ENCODE data around the gene SLC27A4.
A peak's percentile ranks its signal among the peaks of the same experiment; 100 is the strongest.

The SLC27A4 gene

DNA sequence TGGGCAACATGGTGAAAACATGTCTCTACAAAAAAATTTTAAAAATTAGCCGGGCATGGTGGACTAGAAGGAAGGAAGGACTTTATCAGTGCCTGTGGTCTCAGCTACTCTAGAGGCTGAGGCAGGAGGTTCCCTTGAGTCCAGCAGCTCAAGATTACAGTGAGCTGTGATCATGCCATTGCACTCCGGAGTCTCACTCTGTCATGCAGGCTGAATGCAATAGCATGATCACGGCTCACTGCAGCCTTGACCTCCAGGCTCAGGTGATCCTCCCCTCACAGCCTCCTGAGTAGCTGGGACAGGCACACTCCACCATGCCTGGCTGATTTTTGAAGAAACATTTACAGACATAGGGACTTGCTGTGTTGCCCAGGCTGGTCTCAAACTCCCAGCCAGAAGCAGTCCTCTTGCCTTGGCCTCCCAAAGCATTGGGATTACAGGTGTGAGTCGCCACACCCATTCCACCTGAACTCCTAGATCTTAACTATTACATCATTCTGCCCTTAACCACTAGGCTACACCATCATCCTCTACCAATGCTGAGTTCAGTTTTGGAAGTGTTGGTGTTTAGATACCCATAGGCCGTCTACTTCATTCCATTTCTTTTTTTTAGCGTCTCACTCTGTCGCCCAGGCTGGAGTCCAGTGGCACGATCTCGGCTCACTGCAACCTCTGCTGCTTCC lies 28.8 kb downstream of the SLC27A4 start:
- no peak for DNase-seq

DNA sequence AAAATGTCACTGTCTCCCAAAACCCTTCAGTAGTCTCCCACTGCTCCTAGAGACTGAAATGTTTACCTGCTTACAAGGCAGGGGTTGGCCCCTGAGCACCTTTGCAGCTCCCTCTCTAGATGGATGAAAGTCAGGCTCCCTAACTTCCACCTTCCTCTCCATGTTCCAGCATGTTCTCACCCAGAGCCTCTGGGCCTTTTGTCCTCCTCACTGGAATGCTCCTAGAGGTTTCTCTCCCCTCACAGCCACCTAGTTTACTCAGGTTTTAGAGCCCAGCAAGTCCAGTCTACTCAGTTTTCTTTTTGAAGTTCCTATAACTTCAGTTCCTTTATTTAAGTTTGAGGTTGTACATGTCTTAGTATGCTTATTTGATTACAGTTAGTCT lies 30.0 kb downstream of the SLC27A4 start:
- DNase-seq = no peak

DNA sequence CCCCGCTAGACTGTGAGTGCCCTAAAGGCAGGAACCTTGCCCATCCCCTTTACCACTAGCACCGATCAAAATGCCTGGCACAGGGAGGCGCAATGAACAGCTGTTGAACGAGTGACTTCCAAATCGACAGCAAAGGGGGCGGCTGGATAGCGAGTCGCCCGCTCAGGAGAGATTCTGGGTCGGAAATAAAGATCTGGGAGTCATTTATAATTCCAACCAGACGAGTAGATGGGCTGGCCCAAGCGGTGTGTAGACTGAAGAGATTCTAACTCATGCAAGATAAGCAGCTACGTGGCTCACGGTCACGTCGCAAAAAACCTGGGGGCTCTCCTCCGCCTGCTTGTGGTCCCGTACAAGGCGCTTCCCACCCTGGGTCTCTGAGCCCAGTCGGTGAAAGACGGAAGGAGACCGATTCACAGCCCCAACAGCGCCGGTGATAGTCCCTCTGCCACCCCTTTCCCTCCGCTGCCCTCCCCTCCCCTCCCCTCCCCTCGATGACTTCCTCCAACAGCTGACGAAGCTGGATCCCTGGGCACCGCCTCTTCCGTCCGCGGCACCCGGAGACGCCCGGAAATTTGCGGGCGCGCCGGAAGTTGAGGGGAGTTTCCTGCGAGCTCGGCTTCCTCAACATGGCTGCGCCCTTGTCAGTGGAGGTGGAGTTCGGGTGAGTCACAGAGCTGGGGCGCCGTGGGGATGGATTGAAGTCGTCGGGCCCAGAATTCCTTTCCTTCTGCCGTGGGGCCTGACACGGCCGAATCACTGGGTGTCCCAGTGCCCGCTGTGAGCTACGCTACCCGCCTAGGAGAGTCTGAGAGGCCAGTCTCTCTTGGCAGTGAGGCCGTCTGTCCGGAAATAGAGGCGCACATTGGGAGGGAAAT lies 30.7 kb downstream of the SLC27A4 start, which contains the start of gene URM1:
URM1 (plus strand) TSS at position 623 of the 878 bp plus-strand sequence; CDS start at position 630, 7 bp downstream.
- DNase-seq = peak; percentile 91 to 96 (median 94)

DNA sequence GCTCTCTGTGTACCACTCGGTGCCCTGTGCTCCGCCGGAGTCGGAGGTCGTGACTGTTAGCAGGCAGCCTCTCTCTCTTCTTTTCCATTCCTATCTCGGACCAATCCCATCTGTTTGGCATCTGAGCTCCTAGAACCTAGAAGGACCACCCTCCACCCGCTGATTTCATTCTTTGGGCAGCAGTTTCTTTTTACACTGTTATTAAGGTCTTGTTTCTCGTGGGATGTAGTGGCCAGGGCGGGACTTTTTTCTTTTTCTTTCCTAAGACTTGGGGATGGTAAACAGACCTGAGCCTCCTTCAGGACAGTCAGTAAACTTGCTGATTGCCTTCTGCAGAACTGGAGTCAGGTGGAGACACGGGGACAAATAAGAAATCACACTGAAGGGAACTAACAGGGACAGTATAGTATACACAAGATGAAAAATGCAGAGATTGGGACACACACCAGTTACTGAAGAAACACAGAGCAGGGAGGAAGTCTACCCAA lies 31.3 kb downstream of the SLC27A4 start:
- no peak for DNase-seq

DNA sequence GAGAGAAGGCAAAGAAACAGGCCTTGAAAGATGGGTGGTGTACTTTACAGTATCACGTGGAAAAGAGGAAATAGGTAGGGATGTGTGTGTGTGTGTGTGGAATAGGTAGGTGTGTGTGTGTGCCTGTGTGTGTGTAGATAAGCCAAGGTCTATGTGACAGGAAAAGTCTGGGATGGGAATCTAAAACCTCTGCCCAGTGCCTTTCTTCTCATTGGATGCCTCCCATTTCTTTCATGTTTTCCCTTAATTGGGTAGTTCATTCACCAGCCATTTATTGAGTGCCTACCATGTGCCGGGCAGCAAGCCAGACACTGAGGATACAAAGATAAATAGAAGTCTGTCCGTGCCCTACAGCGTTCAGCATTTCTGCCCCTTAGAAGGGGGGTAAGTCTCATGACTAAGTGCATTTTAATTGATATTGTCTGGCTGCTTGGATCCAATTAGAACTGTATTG lies 31.9 kb downstream of the SLC27A4 start:
- no peak for DNase-seq

DNA sequence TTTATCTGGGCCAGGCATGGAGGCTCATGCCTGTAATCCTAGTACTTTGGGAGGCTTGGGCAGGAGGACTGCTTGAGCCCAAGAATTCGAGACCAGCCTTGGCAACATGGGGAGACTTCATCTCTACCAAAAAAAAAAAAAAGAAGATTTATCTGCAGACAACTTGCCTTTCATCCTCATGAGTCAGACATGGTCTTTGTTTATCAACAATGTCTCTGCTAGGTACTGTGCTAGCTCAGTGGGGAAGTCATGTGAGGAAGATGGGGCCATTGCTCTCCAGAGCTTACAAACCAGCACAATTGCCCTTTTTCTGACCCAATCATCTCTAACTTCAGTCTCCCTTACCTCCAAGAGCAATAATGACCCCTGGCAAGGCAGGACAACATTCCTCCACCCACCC lies 32.5 kb downstream of the SLC27A4 start:
- DNase-seq = no peak

DNA sequence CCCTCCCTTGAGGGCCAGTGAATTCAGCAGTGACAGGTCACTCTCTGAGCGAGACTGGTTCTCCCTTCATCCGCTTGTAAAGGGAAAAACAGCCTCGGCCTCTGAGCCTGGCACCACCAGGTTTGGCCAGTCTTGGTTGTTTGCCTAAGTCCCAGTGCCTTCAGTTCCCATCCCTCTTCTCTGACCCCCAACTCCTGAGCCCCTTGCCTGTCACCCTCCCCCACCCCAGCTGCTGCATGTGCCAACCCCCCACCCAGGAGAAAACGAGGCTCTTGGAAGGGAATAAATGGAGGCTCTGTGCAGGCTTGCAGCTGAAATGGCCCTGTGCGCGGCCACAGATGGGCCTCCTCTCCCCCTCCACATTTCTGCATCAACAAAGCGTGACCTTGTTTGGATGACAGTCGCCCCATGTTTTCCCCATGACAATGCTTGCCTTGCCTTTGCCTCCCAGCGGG lies 33.9 kb downstream of the SLC27A4 start:
- DNase-seq = no peak

DNA sequence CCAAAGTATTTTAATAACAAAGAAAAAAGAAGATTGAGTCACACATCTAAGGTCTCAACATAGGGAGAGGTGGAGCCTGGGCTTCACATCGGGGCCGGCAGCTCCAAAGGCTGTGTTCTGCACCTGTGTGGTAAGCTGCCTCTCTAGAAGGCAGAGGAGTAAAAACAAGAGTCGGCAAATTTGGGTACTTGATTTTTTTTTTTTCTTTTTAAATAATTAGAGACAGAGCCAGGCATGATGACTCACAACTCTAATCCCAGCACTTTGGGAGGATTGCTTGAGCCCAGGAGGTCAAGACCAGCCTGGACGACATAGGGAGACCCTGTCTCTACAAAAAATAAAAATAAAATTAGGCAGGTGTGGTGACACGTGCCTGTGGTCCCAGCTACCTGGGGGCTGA lies 35.5 kb downstream of the SLC27A4 start:
- DNase-seq = no peak

DNA sequence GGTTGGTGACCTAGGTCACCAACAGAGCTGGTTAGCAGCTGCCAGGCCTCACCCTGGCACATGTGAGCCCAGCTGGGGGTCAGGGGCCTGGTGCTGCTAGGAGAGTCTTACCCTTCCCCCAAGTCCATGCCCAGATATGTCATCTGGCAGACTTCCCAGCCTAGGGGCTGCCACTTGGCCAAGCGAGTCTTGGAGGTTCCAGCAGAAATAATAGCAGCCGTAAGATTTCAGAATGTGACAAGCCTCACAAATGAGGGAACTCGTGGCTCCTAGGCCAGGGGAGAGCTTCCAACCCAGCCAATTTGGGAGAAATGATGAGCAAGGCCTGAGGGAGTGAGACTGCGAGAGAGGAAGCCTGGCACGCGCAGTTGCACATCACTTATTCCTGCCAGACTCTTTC lies 41.9 kb downstream of the SLC27A4 start:
- DNase-seq = no peak

DNA sequence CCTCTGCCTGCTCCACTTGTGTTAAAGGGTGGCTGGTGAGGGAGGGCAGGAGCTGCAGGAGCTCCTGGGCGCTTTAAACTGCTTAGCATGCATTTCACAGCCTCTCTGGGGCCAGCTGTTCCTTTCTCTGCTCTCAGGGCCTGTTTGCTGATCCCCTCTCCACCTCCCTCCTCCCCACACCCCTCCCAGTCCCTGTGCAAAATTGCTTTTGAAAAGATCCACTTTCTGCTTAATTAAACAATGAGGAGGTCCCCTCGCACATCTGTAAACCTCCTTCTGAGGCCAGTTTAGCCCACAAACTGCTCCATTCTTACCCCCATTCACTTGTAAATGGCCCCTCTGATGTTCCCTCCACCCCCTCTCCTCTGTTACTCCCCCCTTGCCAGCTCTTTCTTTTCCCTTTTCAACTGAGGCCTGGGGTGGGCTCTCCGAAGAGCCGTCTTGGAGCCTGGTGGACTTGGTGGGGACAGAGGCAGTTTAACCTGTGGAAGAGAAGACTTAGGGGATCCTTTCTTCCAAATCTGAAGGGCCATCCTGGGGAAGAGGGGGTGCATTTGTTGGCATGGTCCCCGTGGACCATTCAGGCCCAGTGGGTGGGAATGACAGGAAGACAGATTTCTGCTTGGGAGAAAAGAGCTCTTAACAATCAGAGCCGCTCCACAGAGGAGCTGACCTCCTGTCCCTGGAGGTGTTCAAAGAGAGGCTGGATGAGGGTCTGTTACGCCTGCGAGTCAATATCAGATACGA lies 42.9 kb downstream of the SLC27A4 start:
- no peak for DNase-seq

DNA sequence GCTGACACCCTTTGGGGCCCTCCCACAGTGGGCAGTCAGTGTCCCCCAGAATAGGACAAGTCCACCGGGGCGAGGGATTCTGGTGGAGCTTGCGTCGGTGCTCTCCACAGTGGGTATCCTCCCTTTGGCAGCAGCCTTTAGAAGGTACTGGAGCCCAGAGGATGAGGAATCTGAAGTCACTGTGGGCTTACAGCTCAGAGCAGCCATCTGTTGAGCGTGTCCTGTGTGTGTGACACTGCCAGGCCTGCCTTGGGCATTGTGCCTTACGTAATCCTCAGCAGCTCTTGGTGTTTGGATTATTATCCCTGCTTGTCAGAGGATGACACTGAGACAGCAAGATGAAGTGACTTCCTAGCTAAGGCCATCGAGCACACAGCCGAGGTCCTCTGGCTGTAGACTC lies 43.5 kb downstream of the SLC27A4 start:
- DNase-seq = no peak

DNA sequence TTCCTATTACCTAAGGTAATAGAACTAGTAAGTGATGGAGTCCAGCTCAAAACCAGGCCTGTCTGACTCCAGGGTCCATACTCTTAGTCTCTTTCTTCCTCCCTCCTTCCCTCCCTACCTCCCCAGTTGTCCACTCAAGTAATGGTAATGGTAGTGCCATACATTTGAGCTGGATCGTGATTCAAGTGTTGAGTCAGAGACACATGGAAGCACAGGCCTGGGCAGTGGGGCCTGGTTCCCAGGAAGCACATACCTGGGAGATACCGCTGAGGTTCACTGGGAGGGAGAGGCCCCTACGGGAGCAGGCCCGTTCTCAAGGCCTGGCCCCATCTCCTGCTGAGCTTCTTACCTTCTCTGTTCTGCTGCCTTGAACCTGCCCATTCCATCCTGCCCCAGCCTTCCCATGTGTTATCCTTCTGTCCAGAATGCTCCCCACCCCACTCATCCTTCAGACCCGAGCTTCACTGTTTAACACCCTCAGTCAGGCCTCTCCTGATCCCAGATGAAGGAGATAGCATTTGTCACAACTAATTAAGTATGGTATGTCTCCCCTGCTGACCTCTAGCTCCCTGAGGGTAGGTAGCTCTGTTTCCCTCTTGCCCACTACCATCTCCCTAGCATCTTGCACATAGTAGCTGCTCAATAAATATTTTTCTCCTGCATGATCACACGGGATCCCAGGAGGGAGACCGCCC lies 44.6 kb downstream of the SLC27A4 start:
- no peak for DNase-seq

DNA sequence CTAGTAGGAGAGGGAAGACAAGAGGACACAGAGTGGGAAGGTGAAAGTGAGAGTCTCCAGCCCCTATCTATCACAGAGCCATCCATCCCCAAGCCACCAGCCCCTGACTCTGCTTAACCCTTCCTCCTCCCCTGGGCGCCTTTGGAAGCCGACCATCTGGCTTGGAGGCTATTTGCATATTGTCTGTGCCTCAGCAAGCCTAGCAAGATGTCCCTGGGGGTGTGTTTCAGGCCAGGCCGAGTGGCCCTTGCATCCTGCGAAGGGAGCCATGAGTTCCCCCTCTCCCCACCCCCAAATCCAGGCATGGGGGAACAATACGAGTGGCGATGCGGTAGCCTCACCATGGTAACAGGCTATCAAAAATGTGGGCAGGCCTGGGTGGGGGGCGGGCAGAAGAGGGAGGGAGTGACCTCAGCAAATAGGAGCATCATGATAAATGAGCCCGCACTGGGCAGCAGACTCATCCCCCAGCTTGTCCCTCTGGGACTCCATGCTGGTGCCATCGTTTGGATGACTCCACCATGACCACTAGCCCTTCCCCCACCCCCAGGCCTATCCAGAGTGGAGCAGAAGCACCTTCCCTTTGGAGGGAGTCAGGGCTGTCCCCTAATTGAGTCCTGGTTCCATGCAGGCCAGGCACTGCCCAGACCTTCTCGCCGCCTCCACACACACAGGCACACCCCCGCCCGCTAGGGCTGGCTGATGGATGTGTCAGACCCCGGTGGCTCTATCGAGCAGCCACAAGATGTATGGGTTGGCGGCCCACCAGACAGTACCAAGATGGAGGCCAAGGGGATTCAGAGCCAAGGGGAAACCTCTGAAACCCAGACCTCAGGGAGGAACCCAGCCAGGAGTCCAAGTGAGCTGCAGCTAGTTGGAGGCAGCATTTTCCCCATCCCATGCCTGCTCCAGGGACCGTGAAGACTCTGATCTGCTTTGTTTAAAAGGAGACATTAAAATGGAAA lies 45.5 kb downstream of the SLC27A4 start:
- DNase-seq = no peak

DNA sequence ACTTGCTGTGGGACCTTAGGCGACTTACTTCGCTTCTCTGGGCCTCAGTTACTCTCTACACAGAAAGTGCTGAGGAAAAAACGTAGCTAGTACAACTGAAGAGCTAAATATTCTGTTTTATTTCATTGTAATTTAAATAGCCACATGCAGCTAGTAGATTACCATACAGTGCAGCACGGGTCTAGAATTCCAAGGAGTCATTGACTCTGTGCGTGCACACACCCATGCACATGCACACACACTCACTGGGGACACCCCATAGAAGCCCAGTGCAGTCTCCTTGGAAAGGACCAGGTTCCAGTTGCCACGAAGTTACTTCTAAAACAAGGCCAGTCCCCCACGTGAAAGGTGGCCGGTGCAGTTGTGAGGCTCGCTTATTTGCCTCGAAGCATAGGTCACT lies 47.8 kb downstream of the SLC27A4 start:
- DNase-seq = no peak

DNA sequence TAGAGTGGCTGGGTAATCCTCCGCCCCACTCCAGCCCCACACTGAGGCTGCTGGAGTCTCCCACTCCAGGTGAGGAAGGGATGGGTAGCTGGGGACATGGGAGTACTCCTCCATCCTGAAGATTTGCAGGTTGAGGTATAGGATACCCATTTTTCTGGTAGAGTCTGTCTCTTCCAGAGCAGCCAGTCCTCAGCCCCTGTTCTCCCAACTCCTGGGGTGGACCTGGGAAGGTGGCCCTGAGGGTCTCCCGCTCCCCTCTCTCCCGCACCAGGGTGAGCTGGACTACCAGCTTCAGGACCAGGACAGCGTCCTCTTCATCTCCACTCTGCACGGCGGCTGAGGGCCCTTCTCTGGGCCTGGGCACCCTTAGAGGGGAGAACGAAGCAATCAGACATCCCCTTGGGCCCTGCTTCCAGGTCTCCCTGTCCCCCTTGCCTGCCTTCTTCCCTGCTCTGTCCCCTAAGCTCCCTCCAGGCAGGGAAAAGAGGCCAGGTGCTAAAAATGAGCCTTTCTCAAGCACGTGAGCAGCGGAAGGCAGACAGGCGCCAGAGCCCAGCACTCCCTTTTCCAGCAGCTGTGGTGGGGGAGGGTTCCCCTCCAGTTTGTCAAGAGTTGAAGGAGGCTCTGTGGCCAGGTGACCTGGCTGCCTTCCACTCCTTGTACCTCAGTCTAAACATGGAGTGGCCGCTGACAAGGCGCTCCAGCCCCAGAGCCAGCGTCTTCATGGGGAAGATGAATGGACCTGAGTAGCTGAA lies 49.2 kb downstream of the SLC27A4 start:
- no peak for DNase-seq

DNA sequence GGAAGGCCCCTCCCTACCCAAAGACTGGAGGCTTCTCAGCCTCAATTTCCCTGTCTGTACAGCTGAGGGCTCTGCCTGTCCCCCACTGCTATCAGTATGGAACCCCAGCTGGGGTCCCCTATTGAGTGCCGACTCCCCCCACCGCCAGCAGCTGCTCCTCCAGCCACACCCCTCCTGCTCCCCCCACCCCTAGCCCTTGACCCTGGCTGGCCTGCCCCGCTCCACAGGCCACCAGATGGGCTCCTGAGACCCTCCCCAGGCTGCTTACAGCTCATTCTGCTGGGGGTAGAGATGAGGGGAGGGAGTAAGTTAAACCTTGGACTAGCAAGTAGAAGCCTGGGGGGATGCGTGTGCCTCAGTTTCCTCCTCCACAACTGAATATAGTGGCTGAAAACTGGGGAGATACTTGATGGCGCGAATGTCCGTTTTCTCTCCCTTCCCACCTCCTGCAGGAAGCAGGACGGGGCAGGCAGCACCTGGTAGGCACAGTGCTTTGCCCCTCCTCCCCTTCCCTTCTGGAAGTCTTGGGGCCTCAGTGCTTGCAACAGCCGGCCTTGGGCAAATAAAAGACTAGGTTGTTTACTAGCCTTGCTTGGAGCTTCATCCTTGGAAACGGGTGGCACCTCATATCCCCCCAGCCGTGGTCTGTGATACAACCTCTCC lies 50.0 kb downstream of the SLC27A4 start:
- no peak for DNase-seq

DNA sequence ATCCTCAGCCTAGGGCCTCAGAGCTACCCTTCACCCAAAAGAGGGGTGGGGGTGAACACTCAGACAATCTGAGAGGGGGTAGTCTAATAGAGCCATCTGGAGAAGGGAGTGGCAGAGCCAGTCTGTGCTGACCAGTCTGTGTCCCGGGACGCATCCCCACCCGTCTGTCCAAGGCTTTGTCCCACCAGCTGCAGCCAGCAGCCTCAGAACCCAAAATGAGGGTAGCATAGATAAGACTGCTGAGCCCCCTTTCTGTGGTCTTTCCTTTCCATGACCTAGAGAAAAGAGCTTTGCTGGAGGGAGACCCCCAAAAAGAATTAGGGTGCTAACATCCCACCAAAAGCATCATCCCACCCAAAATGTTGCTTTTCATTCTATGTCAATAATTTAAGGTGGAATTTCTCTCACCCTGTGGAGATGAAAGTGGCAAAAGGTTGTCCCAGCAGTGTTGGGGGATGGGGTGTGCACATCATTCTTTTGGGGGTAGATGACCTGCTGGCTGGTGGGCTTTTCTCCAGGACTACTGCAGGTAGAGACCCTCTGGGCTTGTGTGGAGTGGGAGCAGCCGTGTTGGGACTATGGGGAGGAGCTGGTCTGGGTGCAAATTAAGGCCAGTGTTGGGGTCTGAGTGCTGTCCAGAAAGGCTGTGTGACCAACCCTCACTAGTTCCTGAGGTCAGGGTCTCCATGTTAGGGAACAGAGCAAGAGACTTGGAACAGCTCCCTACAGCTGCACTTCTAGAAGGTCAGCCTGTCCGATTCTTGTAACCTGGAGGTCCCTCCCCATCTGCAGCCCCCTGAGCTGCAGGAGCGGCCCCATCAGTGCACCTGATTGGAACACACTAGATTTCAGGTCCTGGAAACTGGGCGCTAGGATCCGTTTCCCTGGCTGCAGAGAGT lies 50.7 kb downstream of the SLC27A4 start:
- no peak for DNase-seq

DNA sequence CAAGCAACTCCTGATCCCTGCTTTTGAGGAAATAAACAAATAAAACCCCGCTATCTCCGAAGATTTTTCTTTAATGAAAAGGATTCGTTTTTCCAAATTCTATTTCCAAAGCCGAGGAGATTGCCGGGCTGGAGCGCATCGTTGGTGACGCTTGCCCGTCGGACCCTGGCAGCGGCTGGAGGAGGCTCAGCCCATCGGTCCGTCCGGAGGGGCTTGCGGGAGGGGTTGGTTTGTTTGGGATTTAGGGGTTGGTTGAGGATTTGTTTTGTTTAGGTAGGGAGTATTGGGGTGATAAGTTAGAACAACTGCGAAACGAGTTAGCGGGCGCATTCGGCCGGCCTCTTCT lies 51.6 kb downstream of the SLC27A4 start:
- no peak for DNase-seq
